ENCODE results near the gene MELTF.

DNA sequence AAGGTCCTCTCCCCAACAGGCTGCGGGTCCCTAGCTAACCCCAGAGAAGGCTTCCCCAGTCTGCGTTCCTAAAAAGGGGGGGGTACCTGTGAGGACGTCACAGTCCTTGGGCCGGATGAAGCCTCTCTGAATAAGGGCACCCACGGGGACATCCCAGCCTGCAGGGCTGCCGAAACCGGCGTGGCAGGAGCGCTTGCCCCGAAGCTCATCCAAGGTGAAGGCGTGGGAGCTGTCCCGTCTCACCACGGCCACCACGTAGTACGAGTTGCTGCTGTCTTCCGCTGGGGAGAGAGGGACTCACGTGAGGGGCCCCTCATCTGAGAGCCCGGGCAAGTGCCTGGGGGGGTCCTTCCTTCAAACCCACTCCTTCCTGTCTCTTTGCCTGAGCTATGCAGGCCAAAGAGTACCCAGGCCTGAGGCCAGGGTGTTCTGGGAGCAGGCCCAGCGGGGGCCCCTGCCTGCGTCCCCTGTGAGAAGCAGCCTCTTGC lies 20.0 kb downstream of the MELTF start:
- TF ChIP-seq, protein P1, sequence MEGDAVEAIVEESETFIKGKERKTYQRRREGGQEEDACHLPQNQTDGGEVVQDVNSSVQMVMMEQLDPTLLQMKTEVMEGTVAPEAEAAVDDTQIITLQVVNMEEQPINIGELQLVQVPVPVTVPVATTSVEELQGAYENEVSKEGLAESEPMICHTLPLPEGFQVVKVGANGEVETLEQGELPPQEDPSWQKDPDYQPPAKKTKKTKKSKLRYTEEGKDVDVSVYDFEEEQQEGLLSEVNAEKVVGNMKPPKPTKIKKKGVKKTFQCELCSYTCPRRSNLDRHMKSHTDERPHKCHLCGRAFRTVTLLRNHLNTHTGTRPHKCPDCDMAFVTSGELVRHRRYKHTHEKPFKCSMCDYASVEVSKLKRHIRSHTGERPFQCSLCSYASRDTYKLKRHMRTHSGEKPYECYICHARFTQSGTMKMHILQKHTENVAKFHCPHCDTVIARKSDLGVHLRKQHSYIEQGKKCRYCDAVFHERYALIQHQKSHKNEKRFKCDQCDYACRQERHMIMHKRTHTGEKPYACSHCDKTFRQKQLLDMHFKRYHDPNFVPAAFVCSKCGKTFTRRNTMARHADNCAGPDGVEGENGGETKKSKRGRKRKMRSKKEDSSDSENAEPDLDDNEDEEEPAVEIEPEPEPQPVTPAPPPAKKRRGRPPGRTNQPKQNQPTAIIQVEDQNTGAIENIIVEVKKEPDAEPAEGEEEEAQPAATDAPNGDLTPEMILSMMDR (IDR thresholded peaks at IDR 0.05), result no peak
- no peak for TF ChIP-seq POLR2A (IDR thresholded peaks at IDR 0.05)

Measured in Peyer's patch (tissue), 4 donors.